ENCODE measurements around the gene C6orf47. TPM values are rescaled to one million over a fixed set of nuclear protein-coding genes. Genes with fewer than 3 reads are reported as not detected.

C6orf47 gene
- total and polyA plus RNA-seq, 10 of the 15 experiments (the other 5 are each of a cell fraction or from before 2014, with no cell fraction given) = 0.16 to 20.4 (median 17.3) TPM; not detected in 1

GRCh38 chr6:31708224-31708623, 47.6 kb upstream of the C6orf47 start:
- 64% methylated on average over 3 of the region's 3 CpGs for WGBS (ENCODE audit: insufficient coverage, insufficient replicate concordance, low lambda C conversion rate, missing lambda C conversion rate)
- BruUV-seq (replicated peaks) = no TSS peak
- FAIRE-seq = no peak
- H3K9me3 ChIP-seq (replicated peaks; ENCODE audit: control insufficient read depth, insufficient read depth, low read length) = no peaks in the 10 kb centered on the region
- no peak for ATAC-seq
- H3K4me3 ChIP-seq = no peak overlapping the region
- SMC1A ChIA-PET (ENCODE audit: uncharacterized antibody, unreplicated experiment) = no interaction called here
- no peaks in the 10 kb centered on the region for H3K79me2 ChIP-seq (ENCODE audit: control insufficient read depth, insufficient read depth, low read length)
- no peak overlapping the region for H3K27ac ChIP-seq (ENCODE audit: control insufficient read depth, insufficient read depth)
- H3K4me1 ChIP-seq (ENCODE audit: control insufficient read depth, insufficient read depth, low read length) = no peaks in the 10 kb centered on the region
- no peak for DNase-seq (ENCODE audit: low read depth, low spot score)
- CTCF ChIA-PET = interaction anchor here (0.6 to 1.1 kb wide), 2 partner anchors 44 to 99 kb away, joined by 3 read pairs; partner anchors contain the start of gene LSM2
- no peaks in the 10 kb centered on the region; a peak in 1 of 4 replicates for H3K27me3 ChIP-seq (replicated peaks in 1 of 2; ENCODE audit: control insufficient read depth in 2 of 2, insufficient read depth in 2 of 2, low read length in 1 of 2)
- H4K20me1 ChIP-seq (ENCODE audit: control insufficient read depth, insufficient read depth) = no peaks in the 10 kb centered on the region
- no peak overlapping the region for H3K4me2 ChIP-seq (ENCODE audit: control insufficient read depth, insufficient read depth)
- POLR2A ChIA-PET = no interaction called here
- H3K9ac ChIP-seq (ENCODE audit: control insufficient read depth, insufficient read depth, low read length) = no peak overlapping the region
- H2AFZ ChIP-seq (ENCODE audit: control insufficient read depth, low read depth, low read length) = no peak overlapping the region
- in situ Hi-C loops (cut with MboI) = no loop called here
- RAD21 ChIA-PET (ENCODE audit: unreplicated experiment) = no interaction called here
- H3K36me3 ChIP-seq (ENCODE audit: control insufficient read depth in 2 of 2, insufficient read depth in 2 of 2, low read length in 1 of 2) = no peaks in the 10 kb centered on the region
- TF ChIP-seq SPI1 (IDR thresholded peaks at IDR 0.05; ENCODE audit: borderline replicate concordance, insufficient read depth, low read depth, low read length) = no peak
- intact Hi-C loops (cut with micrococcal nuclease; ENCODE audit: unreplicated experiment) = no loop called here

DNA sequence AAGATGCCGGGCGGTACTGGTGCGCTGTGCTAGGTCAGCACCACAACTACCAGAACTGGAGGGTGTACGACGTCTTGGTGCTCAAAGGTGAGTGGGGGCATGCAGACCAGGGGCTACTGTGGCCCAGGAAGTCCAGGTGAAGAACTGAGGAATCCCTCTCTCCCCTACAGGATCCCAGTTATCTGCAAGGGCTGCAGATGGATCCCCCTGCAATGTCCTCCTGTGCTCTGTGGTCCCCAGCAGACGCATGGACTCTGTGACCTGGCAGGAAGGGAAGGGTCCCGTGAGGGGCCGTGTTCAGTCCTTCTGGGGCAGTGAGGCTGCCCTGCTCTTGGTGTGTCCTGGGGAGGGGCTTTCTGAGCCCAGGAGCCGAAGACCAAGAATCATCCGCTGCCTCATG, 47.1 kb upstream of the C6orf47 start:
- Histone ChIP-seq H3K79me2 (ENCODE audit: control insufficient read depth, insufficient read depth, low read length) (peaks cover 2% of the 10 kb centered on the region), H3K9ac (ENCODE audit: control insufficient read depth, insufficient read depth, low read length) (no peak overlapping the region), H3K27ac (ENCODE audit: control insufficient read depth, insufficient read depth) (no peak overlapping the region), H3K9me3 (replicated peaks; ENCODE audit: control insufficient read depth, insufficient read depth, low read length) (no peaks in the 10 kb centered on the region), H3K36me3 (ENCODE audit: control insufficient read depth in 2 of 2, insufficient read depth in 2 of 2, low read length in 1 of 2) (no peaks in the 10 kb centered on the region), H2AFZ (ENCODE audit: control insufficient read depth, low read depth, low read length) (no peak overlapping the region), H4K20me1 (ENCODE audit: control insufficient read depth, insufficient read depth) (no peaks in the 10 kb centered on the region), H3K4me2 (ENCODE audit: control insufficient read depth, insufficient read depth) (no peak overlapping the region), H3K27me3 (replicated peaks in 1 of 2; ENCODE audit: control insufficient read depth in 2 of 2, insufficient read depth in 2 of 2, low read length in 1 of 2) (no peaks in the 10 kb centered on the region; a peak in 1 of 4 replicates), H3K4me1 (ENCODE audit: control insufficient read depth, insufficient read depth, low read length) (no peaks in the 10 kb centered on the region), H3K4me3 (no peak overlapping the region)
- RAD21 ChIA-PET (ENCODE audit: unreplicated experiment) = no interaction called here
- CTCF ChIA-PET = no interaction called here
- no peak for FAIRE-seq
- POLR2A ChIA-PET = no interaction called here
- DNase-seq (ENCODE audit: low read depth, low spot score) = no peak
- TF ChIP-seq SMAD5 (IDR thresholded peaks at IDR 0.05; ENCODE audit: low read depth) (no peak), GATAD2B (conservative IDR thresholded peaks at IDR 0.05; ENCODE audit: low read depth) (no peak), CBX5 (IDR thresholded peaks at IDR 0.05; ENCODE audit: low read depth) (no peak), SIN3A (IDR thresholded peaks at IDR 0.05; ENCODE audit: low read depth, low read length) (no peak), ZNF384 (IDR thresholded peaks at IDR 0.05; ENCODE audit: borderline replicate concordance, low read depth, low read length) (no peak), ELK1 (IDR thresholded peaks at IDR 0.05; ENCODE audit: low read depth, low read length) (no peak)
- TF ChIP-seq, protein P1, sequence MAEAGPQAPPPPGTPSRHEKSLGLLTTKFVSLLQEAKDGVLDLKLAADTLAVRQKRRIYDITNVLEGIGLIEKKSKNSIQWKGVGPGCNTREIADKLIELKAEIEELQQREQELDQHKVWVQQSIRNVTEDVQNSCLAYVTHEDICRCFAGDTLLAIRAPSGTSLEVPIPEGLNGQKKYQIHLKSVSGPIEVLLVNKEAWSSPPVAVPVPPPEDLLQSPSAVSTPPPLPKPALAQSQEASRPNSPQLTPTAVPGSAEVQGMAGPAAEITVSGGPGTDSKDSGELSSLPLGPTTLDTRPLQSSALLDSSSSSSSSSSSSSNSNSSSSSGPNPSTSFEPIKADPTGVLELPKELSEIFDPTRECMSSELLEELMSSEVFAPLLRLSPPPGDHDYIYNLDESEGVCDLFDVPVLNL (IDR thresholded peaks at IDR 0.05; ENCODE audit: low read depth, low read length) = no peak
- TF ChIP-seq, protein P2, sequence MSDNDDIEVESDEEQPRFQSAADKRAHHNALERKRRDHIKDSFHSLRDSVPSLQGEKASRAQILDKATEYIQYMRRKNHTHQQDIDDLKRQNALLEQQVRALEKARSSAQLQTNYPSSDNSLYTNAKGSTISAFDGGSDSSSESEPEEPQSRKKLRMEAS (IDR thresholded peaks at IDR 0.05; ENCODE audit: low read depth, low read length) = no peak
- TF ChIP-seq, protein P3, sequence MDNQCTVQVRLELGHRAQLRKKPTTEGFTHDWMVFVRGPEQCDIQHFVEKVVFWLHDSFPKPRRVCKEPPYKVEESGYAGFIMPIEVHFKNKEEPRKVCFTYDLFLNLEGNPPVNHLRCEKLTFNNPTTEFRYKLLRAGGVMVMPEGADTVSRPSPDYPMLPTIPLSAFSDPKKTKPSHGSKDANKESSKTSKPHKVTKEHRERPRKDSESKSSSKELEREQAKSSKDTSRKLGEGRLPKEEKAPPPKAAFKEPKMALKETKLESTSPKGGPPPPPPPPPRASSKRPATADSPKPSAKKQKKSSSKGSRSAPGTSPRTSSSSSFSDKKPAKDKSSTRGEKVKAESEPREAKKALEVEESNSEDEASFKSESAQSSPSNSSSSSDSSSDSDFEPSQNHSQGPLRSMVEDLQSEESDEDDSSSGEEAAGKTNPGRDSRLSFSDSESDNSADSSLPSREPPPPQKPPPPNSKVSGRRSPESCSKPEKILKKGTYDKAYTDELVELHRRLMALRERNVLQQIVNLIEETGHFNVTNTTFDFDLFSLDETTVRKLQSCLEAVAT (IDR thresholded peaks at IDR 0.05) = no peak
- SMC1A ChIA-PET (ENCODE audit: uncharacterized antibody, unreplicated experiment) = no interaction called here
- in situ Hi-C loops (cut with MboI) = no loop called here
- BruUV-seq (replicated peaks) = no TSS peak
- WGBS (ENCODE audit: insufficient coverage, insufficient replicate concordance, low lambda C conversion rate, missing lambda C conversion rate) = 66% methylated on average over 10 of the region's 10 CpGs
- intact Hi-C loops (cut with micrococcal nuclease; ENCODE audit: unreplicated experiment) = no loop called here
- ATAC-seq = no peak
